Measurements from ENCODE around the gene HRH3.

The HRH3 gene

GRCh38 chr20:62198931-62199330, 21.1 kb downstream of the HRH3 start:
- no peak overlapping the region for H3K27ac ChIP-seq (ENCODE audit: low read depth, low read length, poor library complexity, severe bottlenecking)
- H2AFZ ChIP-seq (ENCODE audit: low read length): no peak overlapping the region
- no peak overlapping the region for H3K4me2 ChIP-seq (ENCODE audit: low read length)
- no peak for TF ChIP-seq EZH2 (IDR thresholded peaks at IDR 0.05; ENCODE audit: borderline replicate concordance, low read length)
- no peak for TF ChIP-seq CTCF (IDR thresholded peaks at IDR 0.05; ENCODE audit: low read length)
- peaks cover 31% of the 10 kb centered on the region for H3K4me1 ChIP-seq (ENCODE audit: insufficient read depth, low read length, severe bottlenecking)
- H3K36me3 ChIP-seq (ENCODE audit: insufficient read depth, low read length): peaks cover 51% of the 10 kb centered on the region
- H3K9me3 ChIP-seq (ENCODE audit: low read length): no peaks in the 10 kb centered on the region
- H3F3A ChIP-seq (ENCODE audit: insufficient read depth, low read length): no peaks in the 10 kb centered on the region
- no peak overlapping the region for H3K4me3 ChIP-seq (ENCODE audit: low read depth, low read length, poor library complexity, severe bottlenecking)
- no peaks in the 10 kb centered on the region for H3K27me3 ChIP-seq (ENCODE audit: insufficient read depth, low read length)
- H3K9me2 ChIP-seq (ENCODE audit: low read depth, low read length): no peaks in the 10 kb centered on the region
- no peak overlapping the region for H3K9ac ChIP-seq (ENCODE audit: low read length)
- no peaks in the 10 kb centered on the region for H4K20me1 ChIP-seq (ENCODE audit: insufficient read depth, low read length)
- H3K79me2 ChIP-seq (ENCODE audit: insufficient read depth, low read length): no peaks in the 10 kb centered on the region

- Histone ChIP-seq H3K27me3 (ENCODE audit: insufficient read depth, low read length) (no peaks in the 10 kb centered on the region), H3K4me1 (ENCODE audit: insufficient read depth, low read length, severe bottlenecking) (peaks cover 34% of the 10 kb centered on the region), H4K20me1 (ENCODE audit: insufficient read depth, low read length) (no peaks in the 10 kb centered on the region), H3K9me2 (ENCODE audit: low read depth, low read length) (no peaks in the 10 kb centered on the region), H2AFZ (ENCODE audit: low read length) (no peak overlapping the region), H3K79me2 (ENCODE audit: insufficient read depth, low read length) (no peaks in the 10 kb centered on the region), H3K27ac (ENCODE audit: low read depth, low read length, poor library complexity, severe bottlenecking) (no peak overlapping the region), H3K36me3 (ENCODE audit: insufficient read depth, low read length) (peaks cover 52% of the 10 kb centered on the region), H3F3A (ENCODE audit: insufficient read depth, low read length) (no peaks in the 10 kb centered on the region), H3K4me2 (ENCODE audit: low read length) (no peak overlapping the region), H3K9ac (ENCODE audit: low read length) (no peak overlapping the region), H3K4me3 (ENCODE audit: low read depth, low read length, poor library complexity, severe bottlenecking) (no peak overlapping the region), H3K9me3 (ENCODE audit: low read length) (no peaks in the 10 kb centered on the region)
- no peak for TF ChIP-seq EZH2 (IDR thresholded peaks at IDR 0.05; ENCODE audit: borderline replicate concordance, low read length)
These were observed 21.6 kb downstream of the HRH3 start for GRCh38 chr20:62198496-62198895.

GRCh38 chr20:62197801-62198200, 22.3 kb downstream of the HRH3 start:
- Histone ChIP-seq H3K27me3 (ENCODE audit: insufficient read depth, low read length) (no peaks in the 10 kb centered on the region), H3K9ac (ENCODE audit: low read length) (no peak overlapping the region), H3K27ac (ENCODE audit: low read depth, low read length, poor library complexity, severe bottlenecking) (no peak overlapping the region), H3F3A (ENCODE audit: insufficient read depth, low read length) (no peaks in the 10 kb centered on the region), H3K4me3 (ENCODE audit: low read depth, low read length, poor library complexity, severe bottlenecking) (no peak overlapping the region), H3K9me3 (ENCODE audit: low read length) (no peaks in the 10 kb centered on the region), H3K79me2 (ENCODE audit: insufficient read depth, low read length) (no peaks in the 10 kb centered on the region), H3K4me1 (ENCODE audit: insufficient read depth, low read length, severe bottlenecking) (peaks cover 41% of the 10 kb centered on the region), H3K9me2 (ENCODE audit: low read depth, low read length) (no peaks in the 10 kb centered on the region), H2AFZ (ENCODE audit: low read length) (no peak overlapping the region), H3K4me2 (ENCODE audit: low read length) (no peak overlapping the region), H4K20me1 (ENCODE audit: insufficient read depth, low read length) (no peaks in the 10 kb centered on the region), H3K36me3 (ENCODE audit: insufficient read depth, low read length) (peaks cover 54% of the 10 kb centered on the region)
- TF ChIP-seq EZH2 (IDR thresholded peaks at IDR 0.05; ENCODE audit: borderline replicate concordance, low read length): no peak
- no peak for TF ChIP-seq CTCF (IDR thresholded peaks at IDR 0.05; ENCODE audit: low read length)

- H4K20me1 ChIP-seq (ENCODE audit: insufficient read depth, low read length): no peaks in the 10 kb centered on the region
- H3F3A ChIP-seq (ENCODE audit: insufficient read depth, low read length): no peaks in the 10 kb centered on the region
- no peaks in the 10 kb centered on the region for H3K9me3 ChIP-seq (ENCODE audit: low read length)
- H3K9me2 ChIP-seq (ENCODE audit: low read depth, low read length): no peaks in the 10 kb centered on the region
- peaks cover 52% of the 10 kb centered on the region for H3K36me3 ChIP-seq (ENCODE audit: insufficient read depth, low read length)
- no peaks in the 10 kb centered on the region for H3K27me3 ChIP-seq (ENCODE audit: insufficient read depth, low read length)
- H3K9ac ChIP-seq (ENCODE audit: low read length): no peak overlapping the region
- H3K27ac ChIP-seq (ENCODE audit: low read depth, low read length, poor library complexity, severe bottlenecking): no peak overlapping the region
- no peak overlapping the region for H3K4me2 ChIP-seq (ENCODE audit: low read length)
- no peak overlapping the region for H2AFZ ChIP-seq (ENCODE audit: low read length)
- H3K79me2 ChIP-seq (ENCODE audit: insufficient read depth, low read length): no peaks in the 10 kb centered on the region
- peaks cover 46% of the 10 kb centered on the region for H3K4me1 ChIP-seq (ENCODE audit: insufficient read depth, low read length, severe bottlenecking)
- H3K4me3 ChIP-seq (ENCODE audit: low read depth, low read length, poor library complexity, severe bottlenecking): no peak overlapping the region
- TF ChIP-seq CTCF (IDR thresholded peaks at IDR 0.05; ENCODE audit: low read length) (no peak), EZH2 (IDR thresholded peaks at IDR 0.05; ENCODE audit: borderline replicate concordance, low read length) (no peak)
These were observed 22.8 kb downstream of the HRH3 start for GRCh38 chr20:62197311-62197710.

Data from OCI-LY1 (cell line).